ENCODE data around the gene AMBP.

Gene AMBP

GRCh38 chr9:114098021-114098935 is 20.2 kb upstream of the AMBP start:
- Histone ChIP-seq H3K9me3 (ENCODE audit: control insufficient read depth, low read length) (no peaks in the 10 kb centered on the region), H3K4me1 (ENCODE audit: control insufficient read depth, insufficient read depth, low read length, poor library complexity, severe bottlenecking) (no peaks in the 10 kb centered on the region), H3K4me3 (ENCODE audit: insufficient read depth, low read depth, low read length, poor library complexity, severe bottlenecking) (no peak overlapping the region), H3K36me3 (ENCODE audit: control insufficient read depth, insufficient read depth, low read length) (no peaks in the 10 kb centered on the region), H3K27me3 (replicated peaks; ENCODE audit: control insufficient read depth, insufficient read depth, low read length, poor library complexity, severe bottlenecking) (peaks cover 14% of the 10 kb centered on the region), H3K27ac (ENCODE audit: insufficient read depth, low read length, poor library complexity, severe bottlenecking) (no peak overlapping the region)
- no peak for DNase-seq

GRCh38 chr9:114097613-114098020 is 19.5 kb upstream of the AMBP start:
- DNase-seq: no peak
- Histone ChIP-seq H3K27ac (ENCODE audit: insufficient read depth, low read length, poor library complexity, severe bottlenecking) (no peak overlapping the region), H3K4me1 (ENCODE audit: control insufficient read depth, insufficient read depth, low read length, poor library complexity, severe bottlenecking) (no peaks in the 10 kb centered on the region), H3K27me3 (replicated peaks; ENCODE audit: control insufficient read depth, insufficient read depth, low read length, poor library complexity, severe bottlenecking) (peaks cover 14% of the 10 kb centered on the region), H3K9me3 (ENCODE audit: control insufficient read depth, low read length) (no peaks in the 10 kb centered on the region), H3K4me3 (ENCODE audit: insufficient read depth, low read depth, low read length, poor library complexity, severe bottlenecking) (no peak overlapping the region), H3K36me3 (ENCODE audit: control insufficient read depth, insufficient read depth, low read length) (no peaks in the 10 kb centered on the region)

GRCh38 chr9:114096866-114097612 is 18.9 kb upstream of the AMBP start:
- no peak for DNase-seq
- H3K27ac ChIP-seq (ENCODE audit: insufficient read depth, low read length, poor library complexity, severe bottlenecking): no peak overlapping the region
- no peak overlapping the region for H3K4me3 ChIP-seq (ENCODE audit: insufficient read depth, low read depth, low read length, poor library complexity, severe bottlenecking)
- H3K9me3 ChIP-seq (ENCODE audit: control insufficient read depth, low read length): no peaks in the 10 kb centered on the region
- no peaks in the 10 kb centered on the region for H3K36me3 ChIP-seq (ENCODE audit: control insufficient read depth, insufficient read depth, low read length)
- H3K27me3 ChIP-seq (replicated peaks; ENCODE audit: control insufficient read depth, insufficient read depth, low read length, poor library complexity, severe bottlenecking): peaks cover 14% of the 10 kb centered on the region
- H3K4me1 ChIP-seq (ENCODE audit: control insufficient read depth, insufficient read depth, low read length, poor library complexity, severe bottlenecking): no peaks in the 10 kb centered on the region

GRCh38 chr9:114096041-114096511 is 18.0 kb upstream of the AMBP start:
- Histone ChIP-seq H3K4me1 (ENCODE audit: control insufficient read depth, insufficient read depth, low read length, poor library complexity, severe bottlenecking) (no peaks in the 10 kb centered on the region), H3K27ac (ENCODE audit: insufficient read depth, low read length, poor library complexity, severe bottlenecking) (no peak overlapping the region), H3K27me3 (replicated peaks; ENCODE audit: control insufficient read depth, insufficient read depth, low read length, poor library complexity, severe bottlenecking) (peaks cover 14% of the 10 kb centered on the region), H3K9me3 (ENCODE audit: control insufficient read depth, low read length) (no peaks in the 10 kb centered on the region), H3K36me3 (ENCODE audit: control insufficient read depth, insufficient read depth, low read length) (no peaks in the 10 kb centered on the region), H3K4me3 (ENCODE audit: insufficient read depth, low read depth, low read length, poor library complexity, severe bottlenecking) (no peak overlapping the region)
- no peak for DNase-seq

GRCh38 chr9:114094971-114095370 is 16.9 kb upstream of the AMBP start:
- no peaks in the 10 kb centered on the region for H3K36me3 ChIP-seq (ENCODE audit: control insufficient read depth, insufficient read depth, low read length)
- no peak overlapping the region for H3K4me3 ChIP-seq (ENCODE audit: insufficient read depth, low read depth, low read length, poor library complexity, severe bottlenecking)
- no peak overlapping the region for H3K27ac ChIP-seq (ENCODE audit: insufficient read depth, low read length, poor library complexity, severe bottlenecking)
- H3K9me3 ChIP-seq (ENCODE audit: control insufficient read depth, low read length): no peaks in the 10 kb centered on the region
- H3K27me3 ChIP-seq (replicated peaks; ENCODE audit: control insufficient read depth, insufficient read depth, low read length, poor library complexity, severe bottlenecking): peaks cover 14% of the 10 kb centered on the region
- no peak for DNase-seq
- H3K4me1 ChIP-seq (ENCODE audit: control insufficient read depth, insufficient read depth, low read length, poor library complexity, severe bottlenecking): no peaks in the 10 kb centered on the region

- peaks cover 10% of the 10 kb centered on the region for H3K27me3 ChIP-seq (replicated peaks; ENCODE audit: control insufficient read depth, insufficient read depth, low read length, poor library complexity, severe bottlenecking)
- no peaks in the 10 kb centered on the region for H3K36me3 ChIP-seq (ENCODE audit: control insufficient read depth, insufficient read depth, low read length)
- no peak overlapping the region for H3K4me3 ChIP-seq (ENCODE audit: insufficient read depth, low read depth, low read length, poor library complexity, severe bottlenecking)
- H3K9me3 ChIP-seq (ENCODE audit: control insufficient read depth, low read length): no peaks in the 10 kb centered on the region
- no peaks in the 10 kb centered on the region for H3K4me1 ChIP-seq (ENCODE audit: control insufficient read depth, insufficient read depth, low read length, poor library complexity, severe bottlenecking)
- no peak overlapping the region for H3K27ac ChIP-seq (ENCODE audit: insufficient read depth, low read length, poor library complexity, severe bottlenecking)
- no peak for DNase-seq
Measured at GRCh38 chr9:114093761-114094505, 15.8 kb upstream of the AMBP start.

- Histone ChIP-seq H3K27ac (ENCODE audit: insufficient read depth, low read length, poor library complexity, severe bottlenecking) (no peak overlapping the region), H3K9me3 (ENCODE audit: control insufficient read depth, low read length) (no peaks in the 10 kb centered on the region), H3K27me3 (replicated peaks; ENCODE audit: control insufficient read depth, insufficient read depth, low read length, poor library complexity, severe bottlenecking) (peaks cover 9% of the 10 kb centered on the region), H3K4me3 (ENCODE audit: insufficient read depth, low read depth, low read length, poor library complexity, severe bottlenecking) (no peak overlapping the region), H3K36me3 (ENCODE audit: control insufficient read depth, insufficient read depth, low read length) (no peaks in the 10 kb centered on the region), H3K4me1 (ENCODE audit: control insufficient read depth, insufficient read depth, low read length, poor library complexity, severe bottlenecking) (no peaks in the 10 kb centered on the region)
- DNase-seq: no peak
Measured at GRCh38 chr9:114093031-114093471, 15.0 kb upstream of the AMBP start.

GRCh38 chr9:114092336-114092735 is 14.2 kb upstream of the AMBP start:
- DNase-seq: no peak
- H3K27ac ChIP-seq (ENCODE audit: insufficient read depth, low read length, poor library complexity, severe bottlenecking): no peak overlapping the region
- H3K4me1 ChIP-seq (ENCODE audit: control insufficient read depth, insufficient read depth, low read length, poor library complexity, severe bottlenecking): no peaks in the 10 kb centered on the region
- H3K9me3 ChIP-seq (ENCODE audit: control insufficient read depth, low read length): no peaks in the 10 kb centered on the region
- no peaks in the 10 kb centered on the region for H3K36me3 ChIP-seq (ENCODE audit: control insufficient read depth, insufficient read depth, low read length)
- peaks cover 9% of the 10 kb centered on the region for H3K27me3 ChIP-seq (replicated peaks; ENCODE audit: control insufficient read depth, insufficient read depth, low read length, poor library complexity, severe bottlenecking)
- H3K4me3 ChIP-seq (ENCODE audit: insufficient read depth, low read depth, low read length, poor library complexity, severe bottlenecking): no peak overlapping the region

- Histone ChIP-seq H3K27ac (ENCODE audit: insufficient read depth, low read length, poor library complexity, severe bottlenecking) (no peak overlapping the region), H3K4me3 (ENCODE audit: insufficient read depth, low read depth, low read length, poor library complexity, severe bottlenecking) (no peak overlapping the region), H3K9me3 (ENCODE audit: control insufficient read depth, low read length) (no peaks in the 10 kb centered on the region), H3K27me3 (replicated peaks; ENCODE audit: control insufficient read depth, insufficient read depth, low read length, poor library complexity, severe bottlenecking) (peaks cover 6% of the 10 kb centered on the region), H3K36me3 (ENCODE audit: control insufficient read depth, insufficient read depth, low read length) (no peaks in the 10 kb centered on the region), H3K4me1 (ENCODE audit: control insufficient read depth, insufficient read depth, low read length, poor library complexity, severe bottlenecking) (no peaks in the 10 kb centered on the region)
- no peak for DNase-seq
Measured at GRCh38 chr9:114091711-114092110, 13.6 kb upstream of the AMBP start.
